ENCODE results near the gene COL8A1.

COL8A1 gene

GRCh38 chr3:99620077-99620767 lies 18.2 kb upstream of the COL8A1 start:
- TF ChIP-seq CTCF (IDR thresholded peaks at IDR 0.05): no peak
- Histone ChIP-seq H3K27ac (no peak overlapping the region), H3K4me3 (no peak overlapping the region)
- no peak for DNase-seq (ENCODE audit: low spot score)

GRCh38 chr3:99620976-99621375 lies 17.4 kb upstream of the COL8A1 start:
- no peak overlapping the region for H3K4me3 ChIP-seq
- H3K27ac ChIP-seq: no peak overlapping the region
- DNase-seq (ENCODE audit: low spot score): no peak
- no peak for TF ChIP-seq CTCF (IDR thresholded peaks at IDR 0.05)

- Histone ChIP-seq H3K4me3 (no peak overlapping the region), H3K27ac (no peak overlapping the region)
- DNase-seq (ENCODE audit: low spot score): no peak
- TF ChIP-seq CTCF (IDR thresholded peaks at IDR 0.05): no peak
These were observed 13.7 kb upstream of the COL8A1 start for GRCh38 chr3:99624496-99625236.

- DNase-seq (ENCODE audit: low spot score): no peak
- no peak overlapping the region for H3K27ac ChIP-seq
- no peak for TF ChIP-seq CTCF (IDR thresholded peaks at IDR 0.05)
These were observed 13.2 kb upstream of the COL8A1 start for GRCh38 chr3:99625237-99625622.

GRCh38 chr3:99625643-99626416 lies 12.6 kb upstream of the COL8A1 start:
- TF ChIP-seq CTCF (IDR thresholded peaks at IDR 0.05): no peak
- DNase-seq (ENCODE audit: low spot score): no peak
- H3K4me3 ChIP-seq: no peak overlapping the region
- H3K27ac ChIP-seq: no peak overlapping the region

More at GRCh38 chr3:99625237-99625622, 13.2 kb upstream of the COL8A1 start:
- H3K4me3 ChIP-seq: no peak overlapping the region

- H3K27ac ChIP-seq: no peak overlapping the region
- DNase-seq (ENCODE audit: low spot score): no peak
- no peak overlapping the region for H3K4me3 ChIP-seq
- TF ChIP-seq CTCF (IDR thresholded peaks at IDR 0.05): no peak
These were observed 12.0 kb upstream of the COL8A1 start for GRCh38 chr3:99626417-99626788.
